Adipocyte (in vitro differentiated cells): ENCODE results near the gene DGCR8.

ENCODE experiments used
- DNase-seq: peaks from one replicate; pipeline ENCODE4 v3.0.0-alpha.2; 2015; ENCODE audit warnings: low read depth
- H3K27me3 ChIP-seq: replicated peaks from 2 replicates; pipeline ENCODE4 v1.7.0; 2013; ENCODE audit warnings: mild to moderate bottlenecking, low read length, moderate library complexity; ENCODE audit not compliant: control insufficient read depth, insufficient read depth
- H3K36me3 ChIP-seq: 2 replicates; pipeline ENCODE4 v1.7.0; 2013; ENCODE audit warnings: low read length, mild to moderate bottlenecking, moderate library complexity; ENCODE audit not compliant: control insufficient read depth, insufficient read depth, severe bottlenecking
- H3K4me1 ChIP-seq: 2 replicates; pipeline ENCODE4 v1.7.0; 2013; ENCODE audit warnings: mild to moderate bottlenecking, low read length, moderate library complexity; ENCODE audit not compliant: control insufficient read depth, insufficient read depth
- H3K4me3 ChIP-seq: 2 replicates; pipeline ENCODE4 v1.7.0; 2013; ENCODE audit warnings: mild to moderate bottlenecking, low read length, moderate library complexity
- H3K9ac ChIP-seq: 2 replicates; pipeline ENCODE4 v1.7.0; 2013; ENCODE audit warnings: mild to moderate bottlenecking, low read length, moderate library complexity
- H3K9me3 ChIP-seq: 2 replicates; pipeline ENCODE4 v1.7.0; 2013; ENCODE audit warnings: mild to moderate bottlenecking, low read length, moderate library complexity; ENCODE audit not compliant: control insufficient read depth

Gene DGCR8

DNA sequence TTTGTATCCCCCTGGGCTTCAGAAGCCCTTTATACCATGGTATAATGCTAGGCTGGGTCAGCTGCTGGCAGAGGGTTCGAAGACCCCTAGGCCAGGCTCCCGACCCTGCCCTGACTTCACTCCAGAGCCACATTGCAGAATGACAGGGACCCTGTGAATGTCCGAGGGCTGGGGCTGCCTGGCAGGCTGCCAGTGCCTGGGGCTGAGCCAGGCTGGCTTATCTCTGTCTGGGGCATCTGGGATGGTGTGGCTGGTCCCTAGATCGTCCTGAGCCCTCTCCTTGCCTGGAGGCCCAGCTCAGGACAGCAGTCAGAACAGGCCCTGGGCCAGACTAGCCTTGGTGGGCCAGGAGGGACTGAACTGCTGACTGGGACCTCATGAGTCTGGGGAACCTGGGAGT is 55.2 kb downstream of the DGCR8 start:
- peaks cover 5% of the 10 kb centered on the region for H3K36me3 ChIP-seq
- H3K27me3 ChIP-seq = no peaks in the 10 kb centered on the region
- H3K4me3 ChIP-seq = no peak overlapping the region
- no peak overlapping the region for H3K9ac ChIP-seq
- no peak for DNase-seq
- H3K9me3 ChIP-seq = no peaks in the 10 kb centered on the region
- peaks cover 18% of the 10 kb centered on the region for H3K4me1 ChIP-seq

GRCh38 chr22:20135806-20136602 is 56.0 kb downstream of the DGCR8 start:
- Histone ChIP-seq H3K27me3 (no peaks in the 10 kb centered on the region), H3K36me3 (peaks cover 5% of the 10 kb centered on the region), H3K9ac (peak overlapping the region; percentile 25), H3K4me1 (peaks cover 16% of the 10 kb centered on the region), H3K4me3 (no peak overlapping the region), H3K9me3 (no peaks in the 10 kb centered on the region)
- no peak for DNase-seq

- peaks cover 5% of the 10 kb centered on the region for H3K36me3 ChIP-seq
- no peaks in the 10 kb centered on the region for H3K27me3 ChIP-seq
- H3K4me1 ChIP-seq = peaks cover 19% of the 10 kb centered on the region
- H3K9ac ChIP-seq = no peak overlapping the region
- DNase-seq = no peak
- H3K9me3 ChIP-seq = no peaks in the 10 kb centered on the region
- no peak overlapping the region for H3K4me3 ChIP-seq
Observed at GRCh38 chr22:20136603-20136873, 56.5 kb downstream of the DGCR8 start.

- DNase-seq = no peak
- Histone ChIP-seq H3K9me3 (no peaks in the 10 kb centered on the region), H3K36me3 (peaks cover 5% of the 10 kb centered on the region), H3K4me1 (peaks cover 25% of the 10 kb centered on the region), H3K9ac (no peak overlapping the region), H3K27me3 (no peaks in the 10 kb centered on the region), H3K4me3 (no peak overlapping the region)
Observed at GRCh38 chr22:20137113-20137512, 57.1 kb downstream of the DGCR8 start.

GRCh38 chr22:20137671-20138416 is 57.8 kb downstream of the DGCR8 start:
- H3K27me3 ChIP-seq = no peaks in the 10 kb centered on the region
- peaks cover 25% of the 10 kb centered on the region for H3K4me1 ChIP-seq
- H3K4me3 ChIP-seq = no peak overlapping the region
- no peak overlapping the region for H3K9ac ChIP-seq
- peaks cover 5% of the 10 kb centered on the region for H3K36me3 ChIP-seq
- no peak for DNase-seq
- no peaks in the 10 kb centered on the region for H3K9me3 ChIP-seq

DNA sequence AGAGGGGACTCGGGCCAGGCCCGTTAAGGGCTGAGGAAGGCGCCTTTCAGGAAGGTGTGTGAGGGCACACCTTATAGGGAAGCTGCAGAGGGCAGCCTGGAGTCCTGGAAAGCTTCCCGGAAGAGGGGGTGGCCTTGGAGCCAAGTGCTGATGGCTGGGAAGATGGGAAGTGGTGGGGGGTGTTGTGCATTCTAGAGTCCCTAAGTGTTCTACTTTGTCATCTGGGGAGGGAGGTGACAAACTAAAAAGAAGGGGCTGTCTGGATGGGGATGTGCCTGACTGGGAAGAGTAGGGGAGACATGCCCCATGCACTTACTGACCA is 58.3 kb downstream of the DGCR8 start:
- no peak for DNase-seq
- H3K9ac ChIP-seq = no peak overlapping the region
- no peak overlapping the region for H3K4me3 ChIP-seq
- H3K9me3 ChIP-seq = no peaks in the 10 kb centered on the region
- no peaks in the 10 kb centered on the region for H3K27me3 ChIP-seq
- peaks cover 20% of the 10 kb centered on the region for H3K4me1 ChIP-seq
- H3K36me3 ChIP-seq = peaks cover 5% of the 10 kb centered on the region

DNA sequence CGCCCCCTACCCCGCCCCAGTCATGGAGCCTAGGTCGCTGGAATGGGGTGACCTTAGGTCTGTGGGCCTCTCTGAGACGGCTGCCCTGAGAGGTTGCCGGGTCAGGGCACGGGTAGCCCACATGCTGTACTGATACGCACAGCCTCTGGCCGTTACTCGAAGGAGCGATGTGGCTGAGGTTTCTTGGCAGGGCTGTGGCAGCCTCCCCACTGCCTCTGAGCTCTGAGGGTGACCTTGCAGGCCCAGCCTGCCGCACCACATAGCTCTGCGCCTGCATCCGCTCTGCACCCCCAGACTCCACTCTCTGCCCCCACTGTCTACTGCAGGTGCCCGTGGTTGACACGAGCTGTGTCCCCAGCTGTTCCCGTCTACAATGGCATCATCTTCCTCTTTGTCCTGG is 58.8 kb downstream of the DGCR8 start:
- Histone ChIP-seq H3K9me3 (no peaks in the 10 kb centered on the region), H3K4me3 (no peak overlapping the region), H3K36me3 (peaks cover 5% of the 10 kb centered on the region), H3K9ac (no peak overlapping the region), H3K27me3 (no peaks in the 10 kb centered on the region), H3K4me1 (peaks cover 20% of the 10 kb centered on the region)
- no peak for DNase-seq

DNA sequence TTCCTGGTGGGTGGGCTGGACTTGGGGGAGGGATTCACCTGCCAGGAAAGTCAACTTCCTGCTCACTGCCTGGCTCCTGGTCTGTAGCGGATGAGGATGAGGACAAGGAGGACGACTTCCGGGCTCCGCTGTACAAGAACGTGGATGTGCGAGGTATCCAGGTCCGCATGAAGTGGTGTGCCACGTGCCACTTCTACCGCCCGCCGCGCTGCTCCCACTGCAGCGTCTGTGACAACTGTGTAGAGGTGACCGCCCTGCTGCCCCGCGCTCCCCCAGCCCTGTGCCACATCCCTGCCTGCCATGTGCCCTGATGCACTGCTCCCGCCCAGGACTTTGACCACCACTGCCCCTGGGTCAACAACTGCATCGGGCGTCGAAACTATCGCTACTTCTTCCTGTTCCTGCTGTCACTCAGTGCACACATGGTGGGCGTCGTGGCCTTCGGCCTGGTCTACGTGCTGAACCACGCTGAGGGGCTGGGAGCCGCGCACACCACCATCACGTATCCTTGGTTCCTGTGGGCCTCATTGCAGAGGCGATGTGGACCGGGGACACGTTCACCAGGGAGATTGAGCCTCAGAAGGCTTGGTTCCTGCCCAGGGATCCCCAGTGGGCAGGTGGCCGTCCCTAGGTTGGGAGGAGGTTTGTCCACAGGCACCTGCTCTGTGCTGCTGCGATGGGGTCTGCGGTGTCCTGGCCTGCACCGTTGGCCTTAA is 59.5 kb downstream of the DGCR8 start:
- Histone ChIP-seq H3K27me3 (no peaks in the 10 kb centered on the region), H3K4me1 (peaks cover 20% of the 10 kb centered on the region), H3K9ac (no peak overlapping the region), H3K9me3 (no peaks in the 10 kb centered on the region), H3K4me3 (no peak overlapping the region), H3K36me3 (peaks cover 8% of the 10 kb centered on the region)
- DNase-seq = no peak

DNA sequence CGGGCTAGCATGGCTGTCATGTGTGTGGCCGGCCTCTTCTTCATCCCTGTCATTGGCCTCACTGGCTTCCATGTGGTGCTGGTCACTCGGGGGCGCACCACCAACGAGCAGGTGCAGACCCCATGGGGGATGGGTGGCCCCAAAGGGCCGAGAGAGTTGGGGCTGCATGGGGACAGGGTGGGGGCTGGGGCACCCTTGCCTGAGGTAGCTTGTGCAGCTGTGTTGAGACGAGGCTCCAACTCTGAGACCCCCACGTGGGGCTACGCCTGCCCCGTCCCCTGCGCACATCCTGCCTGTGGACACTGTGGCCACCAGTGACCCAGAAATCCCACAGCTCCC is 60.0 kb downstream of the DGCR8 start:
- no peaks in the 10 kb centered on the region for H3K27me3 ChIP-seq
- no peak overlapping the region for H3K9ac ChIP-seq
- H3K9me3 ChIP-seq = no peaks in the 10 kb centered on the region
- no peak overlapping the region for H3K4me3 ChIP-seq
- H3K36me3 ChIP-seq = peaks cover 8% of the 10 kb centered on the region
- H3K4me1 ChIP-seq = peaks cover 20% of the 10 kb centered on the region
- DNase-seq = no peak

GRCh38 chr22:20140521-20140964 is 60.5 kb downstream of the DGCR8 start:
- Histone ChIP-seq H3K36me3 (peaks cover 8% of the 10 kb centered on the region), H3K4me3 (no peak overlapping the region), H3K9me3 (no peaks in the 10 kb centered on the region), H3K27me3 (no peaks in the 10 kb centered on the region), H3K9ac (no peak overlapping the region), H3K4me1 (peaks cover 20% of the 10 kb centered on the region)
- no peak for DNase-seq

DNA sequence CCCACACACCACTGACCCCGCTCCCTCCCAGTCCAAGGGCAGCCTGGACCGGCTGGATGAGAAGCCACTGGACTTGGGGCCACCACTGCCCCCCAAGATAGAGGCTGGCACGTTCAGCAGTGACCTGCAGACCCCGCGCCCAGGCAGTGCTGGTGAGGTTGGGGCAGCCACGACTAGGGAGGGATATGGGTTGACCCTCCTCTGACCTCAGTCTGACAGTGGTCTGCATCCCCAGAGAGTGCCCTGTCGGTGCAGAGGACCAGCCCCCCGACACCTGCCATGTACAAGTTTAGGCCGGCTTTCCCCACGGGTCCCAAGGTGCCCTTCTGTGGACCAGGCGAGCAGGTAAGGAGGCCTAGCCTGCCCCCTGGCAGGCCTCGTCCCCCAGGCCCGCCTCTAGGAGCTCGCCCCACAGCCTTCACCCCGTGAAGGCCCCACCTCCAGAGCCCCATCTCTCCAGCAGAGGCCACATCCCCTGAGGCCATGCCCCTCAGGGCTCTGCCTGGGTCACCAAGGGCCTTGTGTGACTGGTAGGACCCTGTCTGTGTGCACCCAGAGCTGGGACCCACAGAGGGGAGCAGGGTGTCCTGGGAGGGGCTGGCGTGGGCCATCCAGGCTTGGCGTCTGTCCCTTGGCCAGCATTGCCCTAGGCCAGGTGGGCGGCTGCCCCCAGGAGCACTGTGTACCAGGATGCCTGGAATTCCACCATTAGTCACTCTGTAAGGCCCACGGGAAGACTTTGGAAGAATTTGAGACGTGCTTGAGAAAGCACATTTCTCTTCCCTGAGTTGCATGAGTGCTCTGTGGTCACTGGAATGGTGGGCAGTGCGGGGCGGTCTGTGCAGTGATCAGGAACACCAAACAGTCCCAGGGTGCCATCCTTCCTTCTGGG is 61.4 kb downstream of the DGCR8 start:
- Histone ChIP-seq H3K36me3 (peaks cover 8% of the 10 kb centered on the region), H3K4me1 (peaks cover 20% of the 10 kb centered on the region), H3K27me3 (no peaks in the 10 kb centered on the region), H3K9ac (peak overlapping the region; percentile 3), H3K9me3 (no peaks in the 10 kb centered on the region), H3K4me3 (no peak overlapping the region)
- DNase-seq = peak; percentile 78
